H1 (cell line): Measurements from ENCODE around the gene SLC35G4. TPM values are rescaled to one million over a fixed set of nuclear protein-coding genes. Genes with fewer than 3 reads are reported as not detected.

Experiments used
- microRNA-seq, 2 experiments: library from miRNA; unstranded; fragments of <30 nt; microRNA quantifications; one replicate each; pipeline versions ENCODE4 to v1.2.0, GENCODE V29; 2016 to 2020; ENCODE audit warnings: borderline microRNAs expressed in 2 of 2, borderline number of aligned reads in 2 of 2, borderline replicate concordance in 1 of 2
- polyA plus RNA-seq, 7 experiments: library from polyadenylated mRNA; depleted of rRNA in 3 of 7; stranded (reverse) in 5 of 7; unstranded in 2 of 7; fragments of >200 nt in 5 of 7; fragments of 200-250 nt in 2 of 7; gene quantifications; 1 replicate in 5 of 7; 2 replicates in 1 of 7; 4 replicates in 1 of 7; pipeline versions ENCODE4 v1.2.1 to v1.2.3, GENCODE V29; 2011 to 2013; ENCODE audit warnings: missing spikeins in 2 of 7, mixed read lengths in 2 of 7
- small RNA-seq: library from polyadenylated mRNA; stranded (forward); fragments of <200 nt; extraction: miRNeasy Mini kit (QIAGEN cat#:217004); gene quantifications from one replicate; pipeline ENCODE3, GENCODE V24; 2013; ENCODE audit not compliant: insufficient read depth
- total RNA-seq: library from RNA; stranded (reverse); fragmentation: NEBNext Ultra II Directional; extraction: Animal tissue kit (Norgen Biotek cat#: 25700); gene quantifications from 2 replicates; pipeline ENCODE4 v1.2.1, GENCODE V29; 2021

Gene SLC35G4
- total and polyA plus RNA-seq, 2 of the 8 experiments (the other 6 are each of a cell fraction or from before 2014, with no cell fraction given) = not detected

Small RNAs within 50 kb of the gene (microRNA-seq; reads per million reads assigned to microRNA genes)
- gene MIR7153 = 0 reads per million in 2 experiments

Small RNAs within 50 kb of the gene (small RNA-seq; reads per million reads assigned to genes)
- not detected for gene AP001120.4

Other genes starting within 250 kb of the SLC35G4 start
- 18.2 and 18.3 TPM in 2 replicates for gene GNAL, start 79.7 kb downstream of the SLC35G4 start, total RNA-seq
- 13.2 and 13.5 TPM in 2 replicates for gene GNAL, start 79.7 kb downstream of the SLC35G4 start, polyA plus RNA-seq (2011; rRNA removed)
- 42.8 and 43.2 TPM in 2 replicates for gene CHMP1B, start 241.8 kb downstream of the SLC35G4 start, total RNA-seq
- 30.5 and 32.3 TPM in 2 replicates for gene CHMP1B, start 241.8 kb downstream of the SLC35G4 start, polyA plus RNA-seq (2011; rRNA removed)